OCI-LY1 (cell line): Measurements from ENCODE around the gene CWC22.
A peak's percentile ranks its signal among the peaks of the same experiment; 100 is the strongest.
"Not testable (repeated sequence)": the region's sequence is repeated elsewhere in the genome, so short reads cannot be mapped to it uniquely, and the experiment has no call there.

Experiments used
- H2AFZ ChIP-seq: fragments of 200-600 bp; sonication (generic), shearing (Covaris generic); 2 replicates; pipeline ENCODE4 v1.6.0; 2014; ENCODE audit warnings: antibody characterized with exemption, mild to moderate bottlenecking, low read length
- H3F3A ChIP-seq: fragments of 200-600 bp; sonication (generic), shearing (Covaris generic); 2 replicates; pipeline ENCODE4 v1.6.0; 2014; ENCODE audit warnings: mild to moderate bottlenecking, antibody characterized with exemption, low read length, moderate library complexity; ENCODE audit not compliant: insufficient read depth
- H3K27ac ChIP-seq: fragments of 200-600 bp; sonication (generic); 2 replicates; pipeline ENCODE4 v1.5.1; 2014; ENCODE audit warnings: low read length, mixed run types, mild to moderate bottlenecking, low read depth; ENCODE audit not compliant: poor library complexity, severe bottlenecking
- H3K27me3 ChIP-seq: fragments of 200-600 bp; sonication (generic); 2 replicates; pipeline ENCODE4 v1.6.0; 2014; ENCODE audit warnings: antibody characterized with exemption, mild to moderate bottlenecking, low read length, moderate library complexity; ENCODE audit not compliant: insufficient read depth
- H3K36me3 ChIP-seq: fragments of 200-600 bp; sonication (generic); 2 replicates; pipeline ENCODE4 v1.6.1; 2014; ENCODE audit warnings: mild to moderate bottlenecking, antibody characterized with exemption, low read length, moderate library complexity, mixed read lengths; ENCODE audit not compliant: insufficient read depth
- H3K4me1 ChIP-seq: fragments of 200-600 bp; sonication (generic); 2 replicates; pipeline ENCODE4 v1.5.1; 2014; ENCODE audit warnings: mild to moderate bottlenecking, low read length, moderate library complexity; ENCODE audit not compliant: insufficient read depth, severe bottlenecking
- H3K4me2 ChIP-seq: fragments of 200-600 bp; sonication (generic), shearing (Covaris generic); 2 replicates; pipeline ENCODE4 v1.6.1; 2014; ENCODE audit warnings: low read length
- H3K4me3 ChIP-seq: fragments of 200-600 bp; sonication (generic); 2 replicates; pipeline ENCODE4 v1.5.1; 2014; ENCODE audit warnings: low read length, low read depth, mild to moderate bottlenecking, mixed read lengths; ENCODE audit not compliant: poor library complexity, severe bottlenecking
- H3K79me2 ChIP-seq: fragments of 200-600 bp; shearing (Covaris generic); 2 replicates; pipeline ENCODE4 v1.6.1; 2016; ENCODE audit warnings: mixed run types, low read length, mixed read lengths; ENCODE audit not compliant: insufficient read depth
- H3K9ac ChIP-seq: fragments of 200-600 bp; sonication (generic), shearing (Covaris generic); 2 replicates; pipeline ENCODE4 v1.6.1; 2014; ENCODE audit warnings: mild to moderate bottlenecking, low read length, mixed read lengths
- H3K9me2 ChIP-seq: fragments of 200-600 bp; sonication (generic), shearing (Covaris generic); 2 replicates; pipeline ENCODE4 v1.6.1; 2014; ENCODE audit warnings: low read depth, mild to moderate bottlenecking, low read length, mixed read lengths
- H3K9me3 ChIP-seq: fragments of 200-600 bp; shearing (Covaris generic); 2 replicates; pipeline ENCODE4 v1.6.1; 2014; ENCODE audit warnings: low read length, mixed read lengths
- H4K20me1 ChIP-seq: fragments of 200-600 bp; sonication (generic), shearing (Covaris generic); 2 replicates; pipeline ENCODE4 v1.6.0; 2016; ENCODE audit warnings: mild to moderate bottlenecking, low read length; ENCODE audit not compliant: insufficient read depth
- CTCF ChIP-seq: fragments of 200-600 bp; sonication (generic), shearing (Covaris generic); IDR thresholded peaks from 2 replicates; pipeline ENCODE4 v1.5.1; 2017; ENCODE audit warnings: mild to moderate bottlenecking, antibody characterized with exemption, low read length, moderate library complexity, mixed read lengths
- EZH2 ChIP-seq: fragments of 200-600 bp; sonication (generic), shearing (Covaris generic); IDR thresholded peaks from 2 replicates; pipeline ENCODE4 v1.8.0; 2017; ENCODE audit warnings: borderline replicate concordance, mixed run types, mild to moderate bottlenecking, antibody characterized with exemption, low read length, moderate library complexity, mixed read lengths

Gene CWC22

DNA sequence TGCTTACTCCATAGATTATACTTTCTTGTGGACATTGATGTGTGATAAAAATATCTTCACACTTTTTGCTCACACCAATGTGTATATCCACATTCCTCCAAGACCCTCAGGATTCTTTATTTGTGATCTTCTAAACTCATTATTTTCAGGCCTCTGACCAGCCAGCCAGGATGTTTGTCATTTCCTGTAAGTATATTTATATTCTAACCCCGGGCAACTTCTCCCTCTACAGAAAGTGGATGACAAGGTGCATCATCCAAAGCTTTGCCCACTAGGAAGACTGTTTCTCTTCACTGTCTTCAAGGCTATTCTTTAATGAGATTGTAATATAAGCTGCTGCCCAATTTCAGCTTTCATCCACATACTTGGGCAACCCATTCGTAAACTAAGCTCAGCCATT is 3.6 kb upstream of the CWC22 start:
- no peak overlapping the region for H3K9ac ChIP-seq
- no peaks in the 10 kb centered on the region for H3F3A ChIP-seq
- H3K27me3 ChIP-seq = no peaks in the 10 kb centered on the region
- no peaks in the 10 kb centered on the region for H4K20me1 ChIP-seq
- H3K9me3 ChIP-seq = no peaks in the 10 kb centered on the region
- H3K36me3 ChIP-seq = no peaks in the 10 kb centered on the region
- H3K9me2 ChIP-seq = no peaks in the 10 kb centered on the region
- H3K27ac ChIP-seq = no peak overlapping the region
- peaks cover 13% of the 10 kb centered on the region for H3K4me1 ChIP-seq
- no peak overlapping the region for H3K4me3 ChIP-seq
- H2AFZ ChIP-seq = no peak overlapping the region
- H3K79me2 ChIP-seq = peaks cover 10% of the 10 kb centered on the region
- TF ChIP-seq EZH2 = no peak
- TF ChIP-seq CTCF = no peak
- no peak overlapping the region for H3K4me2 ChIP-seq

- Histone ChIP-seq H3K9me3 (no peaks in the 10 kb centered on the region), H3K27ac (peak overlapping the region; percentile 71), H4K20me1 (no peaks in the 10 kb centered on the region), H3K36me3 (peaks cover 6% of the 10 kb centered on the region; the same call in 1 of the 2 replicates), H3K9me2 (no peaks in the 10 kb centered on the region), H2AFZ (no peak overlapping the region), H3K27me3 (no peaks in the 10 kb centered on the region), H3K4me2 (peak overlapping the region; percentile 98), H3F3A (no peaks in the 10 kb centered on the region), H3K4me1 (peaks cover 36% of the 10 kb centered on the region), H3K9ac (peak overlapping the region; percentile 75), H3K79me2 (peaks cover 48% of the 10 kb centered on the region), H3K4me3 (peak overlapping the region; percentile 74)
- TF ChIP-seq CTCF = no peak
- no peak for TF ChIP-seq EZH2
Observed at GRCh38 chr2:180006231-180006630, 866 bp downstream of the CWC22 start.

DNA sequence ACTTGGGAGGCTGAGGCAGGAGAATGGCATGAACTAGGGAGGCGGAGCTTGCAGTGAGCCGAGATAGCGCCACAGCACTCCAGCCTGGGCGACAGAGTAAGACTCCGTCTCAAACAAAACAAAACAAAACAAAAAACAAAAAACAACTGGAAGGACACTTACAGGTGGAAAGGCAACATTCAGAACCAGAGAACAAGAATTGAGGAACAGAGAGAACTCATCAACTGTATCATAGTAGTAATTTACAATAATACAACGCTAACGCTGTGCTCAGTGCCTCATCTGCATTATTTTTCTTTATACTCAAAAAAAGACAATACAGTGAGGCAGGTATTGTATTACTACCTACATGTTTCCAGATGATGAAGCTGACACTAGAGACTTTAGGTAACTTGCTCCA is 1.6 kb downstream of the CWC22 start:
- not testable (repeated sequence) for H3K27me3 ChIP-seq, H3K9me2 ChIP-seq, H3K9me3 ChIP-seq, H3K36me3 ChIP-seq, H2AFZ ChIP-seq, H4K20me1 ChIP-seq, H3K27ac ChIP-seq, H3F3A ChIP-seq
- Histone ChIP-seq H3K4me1 (peaks cover 36% of the 10 kb centered on the region), H3K9ac (peak overlapping the region; percentile 75; the same call in 1 of the 2 replicates), H3K4me2 (peak overlapping the region; percentile 98), H3K4me3 (peak overlapping the region; percentile 74), H3K79me2 (peaks cover 56% of the 10 kb centered on the region)

DNA sequence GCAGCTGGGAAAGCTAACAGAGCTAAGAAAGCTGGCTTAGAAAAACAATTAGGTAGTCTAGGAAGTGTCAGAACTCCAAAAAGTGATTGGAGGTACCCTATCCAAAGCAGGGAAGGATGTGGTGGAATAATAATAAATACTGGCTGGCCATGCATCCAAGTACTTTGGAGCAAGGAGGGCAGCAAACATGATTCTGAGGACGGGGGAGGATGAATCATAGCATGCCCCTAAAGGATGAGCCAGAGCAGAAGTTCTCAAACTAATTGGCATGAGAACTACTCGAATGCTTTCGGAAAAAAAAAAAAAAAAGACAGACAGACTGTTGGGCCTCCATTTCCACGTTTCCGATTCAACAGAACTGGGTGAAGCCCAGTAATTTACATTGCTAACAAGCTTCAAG is 2.4 kb downstream of the CWC22 start:
- H4K20me1 ChIP-seq = no peaks in the 10 kb centered on the region
- no peaks in the 10 kb centered on the region for H3K27me3 ChIP-seq
- no peak overlapping the region for H3K27ac ChIP-seq
- peaks cover 36% of the 10 kb centered on the region for H3K4me1 ChIP-seq
- no peak overlapping the region for H3K4me2 ChIP-seq
- H3K9ac ChIP-seq = no peak overlapping the region
- TF ChIP-seq EZH2 (no peak), CTCF (no peak)
- no peak overlapping the region for H3K4me3 ChIP-seq
- H3K79me2 ChIP-seq = peaks cover 63% of the 10 kb centered on the region
- H2AFZ ChIP-seq = no peak overlapping the region
- no peaks in the 10 kb centered on the region for H3F3A ChIP-seq
- no peaks in the 10 kb centered on the region for H3K9me2 ChIP-seq
- H3K36me3 ChIP-seq = peaks cover 6% of the 10 kb centered on the region; the same call in 1 of the 2 replicates
- H3K9me3 ChIP-seq = no peaks in the 10 kb centered on the region
